Activated CD4-positive, alpha-beta T cell treated with anti-CD3 and anti-CD28 coated beads, Interleukin-2, Interleukin-6, amounts not matched to agents 100 ng/mL and 50 ng/mL, durations not matched to agents 16 hours and 8 hours (primary cell): ENCODE measurements around the gene CDK13.
A peak's percentile ranks its signal among the peaks of the same experiment; 100 is the strongest.

Experiments used
- DNase-seq: peaks from one replicate; pipeline ENCODE4 v3.0.0-alpha.2; 2020

CDK13 gene

DNA sequence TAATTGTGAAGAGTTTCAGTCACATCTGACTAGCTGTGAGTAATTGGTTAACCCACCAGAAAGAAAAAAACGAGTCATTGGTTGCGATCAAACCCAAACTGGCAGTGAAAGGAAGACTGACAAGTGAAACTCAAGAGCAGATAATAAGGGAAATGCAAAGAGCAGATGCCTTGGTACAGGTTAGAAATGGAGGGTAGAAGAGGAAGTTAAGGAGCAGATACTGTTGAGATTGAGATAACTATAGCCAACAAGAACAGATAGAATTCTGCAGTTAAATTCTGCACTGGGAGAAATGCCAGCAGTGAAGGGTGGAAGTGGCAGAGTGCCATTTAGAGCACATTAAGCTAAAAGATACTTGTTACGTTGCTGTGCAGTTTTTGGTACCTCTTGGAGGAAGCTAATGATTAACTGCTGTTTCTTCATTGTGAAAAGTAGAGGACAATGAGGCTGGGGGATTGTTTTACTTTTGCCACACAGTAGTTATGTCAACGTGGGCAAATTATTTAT is 65.8 kb downstream of the CDK13 start:
- DNase-seq = peak; percentile 47

DNA sequence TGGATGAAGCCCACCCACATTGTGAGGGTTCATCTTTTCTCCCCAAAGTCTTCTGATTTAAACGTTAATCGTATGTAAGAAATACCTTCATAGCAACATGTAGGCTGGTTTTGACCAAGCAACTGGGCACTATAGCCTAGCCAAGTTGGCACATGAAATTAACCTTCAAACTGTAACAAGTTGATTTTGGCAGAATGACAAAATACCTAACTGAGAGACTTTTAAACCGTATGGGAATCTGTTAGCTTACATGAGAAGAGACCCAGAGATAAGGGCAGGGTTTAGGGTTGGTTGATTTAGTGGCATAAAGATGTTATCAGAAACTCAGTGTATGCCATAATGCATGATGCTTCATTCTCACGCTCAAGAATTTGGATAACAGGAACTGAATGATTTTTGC is 69.5 kb downstream of the CDK13 start:
- no peak for DNase-seq

DNA sequence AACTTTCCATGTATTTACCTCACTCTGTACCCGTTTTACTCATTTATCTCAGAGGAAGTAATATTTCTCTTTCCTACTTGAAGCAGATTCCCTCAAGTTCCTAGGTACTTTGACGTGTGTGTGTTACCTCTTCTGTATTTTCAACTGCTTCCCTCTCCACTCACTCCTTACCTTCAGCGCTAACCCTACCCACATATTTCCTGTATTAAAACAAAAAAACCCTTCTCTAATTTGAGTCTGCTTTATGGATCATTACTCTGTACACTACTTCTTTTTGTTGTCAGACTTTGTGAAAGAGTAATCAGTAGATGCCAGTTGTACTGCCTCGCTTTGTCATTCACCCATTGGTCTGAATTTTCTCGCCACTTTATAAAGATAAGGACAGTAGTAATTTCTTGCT is 74.0 kb downstream of the CDK13 start:
- no peak for DNase-seq

DNA sequence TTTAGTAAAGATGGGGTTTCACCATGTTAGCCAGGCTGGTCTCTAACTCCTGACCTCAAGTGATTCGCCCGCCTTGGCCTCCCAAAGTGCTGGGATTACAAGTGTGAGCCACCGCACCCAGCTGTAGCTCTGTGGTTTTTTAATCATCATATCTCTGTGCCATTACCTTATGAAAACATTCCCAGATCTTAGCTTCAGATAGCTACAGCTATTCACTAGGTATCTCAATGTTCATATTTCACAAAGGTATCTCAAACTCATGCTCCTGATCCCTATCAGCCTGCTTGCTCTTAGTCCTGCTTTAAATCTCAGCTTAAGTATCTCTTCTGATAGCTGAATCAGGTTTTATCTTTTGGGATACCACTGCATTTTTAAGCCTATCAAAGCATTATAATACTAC is 74.8 kb downstream of the CDK13 start:
- DNase-seq = no peak

DNA sequence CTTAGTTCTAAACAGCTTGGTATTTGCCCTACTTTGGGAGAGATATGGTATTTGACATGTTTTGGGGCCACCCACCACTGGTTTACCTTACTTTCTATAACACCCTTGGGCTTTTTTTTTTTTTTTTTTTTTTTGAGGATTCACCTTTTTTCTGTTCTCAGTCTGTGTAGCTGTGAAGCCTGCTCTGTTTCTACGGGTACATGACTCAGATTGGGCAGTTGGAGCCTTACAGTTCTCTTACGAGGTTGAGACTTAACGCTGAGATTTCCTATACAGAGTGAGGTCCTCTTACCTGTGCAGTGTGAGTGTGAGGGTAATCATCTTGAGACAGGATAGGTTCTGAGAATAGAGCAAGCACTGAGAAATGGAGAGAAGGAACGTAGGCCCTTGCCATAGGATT is 77.5 kb downstream of the CDK13 start:
- DNase-seq = no peak

DNA sequence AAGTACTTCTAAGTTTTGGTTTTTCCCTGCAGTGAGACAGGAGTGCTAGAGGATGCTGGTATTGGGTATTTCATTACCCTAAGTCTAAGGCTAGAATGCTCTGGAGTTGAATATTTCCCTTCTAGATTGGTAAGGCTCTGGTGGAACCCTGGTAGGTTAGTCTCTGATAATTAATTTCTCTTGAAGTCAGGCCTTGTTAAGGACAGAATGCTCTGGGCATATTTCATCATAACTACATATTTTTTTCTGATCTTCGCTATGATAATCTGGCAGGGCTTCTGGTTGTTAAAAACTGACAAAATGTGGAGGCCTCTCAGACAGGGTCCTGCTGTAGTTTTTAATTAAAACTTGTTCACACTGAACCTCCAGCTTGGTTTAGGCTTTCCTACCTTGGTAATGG is 83.8 kb downstream of the CDK13 start:
- DNase-seq = no peak

DNA sequence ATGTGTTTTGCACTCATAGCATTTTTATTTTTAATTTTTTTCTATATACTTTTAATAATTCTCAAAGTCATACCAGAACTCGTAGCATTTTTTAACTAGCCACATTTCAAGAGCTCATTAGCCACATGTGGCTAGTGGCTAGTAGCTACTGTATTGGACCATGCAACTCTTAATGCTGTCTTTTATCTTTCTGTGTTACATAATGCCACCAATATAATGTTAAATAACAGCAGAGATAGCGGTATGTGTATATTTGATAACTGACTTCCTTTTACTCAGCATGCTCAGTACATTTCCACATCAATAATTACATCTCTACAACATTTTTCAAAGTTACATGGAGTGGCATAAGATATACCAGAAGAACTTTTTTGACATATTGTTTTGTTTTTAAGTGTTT is 91.4 kb downstream of the CDK13 start:
- DNase-seq = no peak

DNA sequence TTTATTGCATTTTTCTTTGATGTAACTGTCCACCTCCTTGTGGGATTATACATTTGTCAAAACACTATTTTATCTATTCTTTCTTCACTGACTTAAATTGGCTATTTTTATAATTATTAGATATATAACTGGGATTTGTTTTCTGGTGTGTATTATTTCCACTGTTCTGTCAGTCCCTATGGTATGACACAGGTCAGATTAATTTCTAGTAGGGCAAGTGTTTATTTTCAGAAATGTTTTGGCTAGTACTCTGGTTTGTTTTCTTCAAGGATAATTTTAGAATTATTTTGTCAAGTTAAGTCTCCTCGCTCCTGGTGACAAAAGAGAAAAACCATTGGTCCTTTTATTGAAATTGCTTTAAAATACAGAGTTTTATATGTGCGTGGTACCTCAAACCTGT is 93.1 kb downstream of the CDK13 start:
- DNase-seq = no peak

DNA sequence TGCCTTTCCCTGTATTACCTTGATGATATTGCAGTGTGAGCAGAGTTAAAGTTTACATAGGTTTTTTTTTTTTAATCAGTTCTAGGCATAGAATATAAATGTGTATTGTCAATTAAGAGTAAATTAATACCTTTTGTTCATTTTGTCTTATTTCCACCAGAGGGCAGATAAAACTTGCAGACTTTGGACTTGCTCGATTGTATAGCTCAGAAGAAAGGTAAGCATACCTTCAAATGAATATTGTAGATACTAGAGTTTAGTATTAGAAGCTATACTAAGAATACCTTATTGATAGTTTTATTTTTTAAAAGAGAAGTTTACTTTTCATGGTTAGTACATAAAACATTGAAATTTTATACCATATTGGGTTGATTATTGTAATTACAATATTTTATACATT is 97.6 kb downstream of the CDK13 start:
- DNase-seq = no peak

DNA sequence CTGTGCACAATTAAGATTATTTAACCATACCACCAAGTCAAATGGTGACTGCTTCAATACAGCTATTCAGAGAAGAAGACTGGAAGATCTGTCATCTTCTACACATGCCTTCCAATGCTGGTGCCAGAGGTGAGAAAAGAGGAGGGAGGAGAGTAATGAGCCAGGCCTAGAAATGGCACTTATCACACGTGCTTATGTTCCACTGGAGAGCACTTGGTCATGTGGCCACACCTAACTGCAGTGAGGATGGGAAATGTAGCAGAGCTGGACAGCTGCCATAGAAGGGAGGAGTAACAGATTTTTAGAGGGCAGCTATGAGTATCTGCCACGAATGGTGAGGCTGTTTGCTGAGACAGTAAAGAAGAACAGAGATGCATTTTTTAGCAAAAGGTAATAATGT is 107.2 kb downstream of the CDK13 start:
- DNase-seq = no peak

DNA sequence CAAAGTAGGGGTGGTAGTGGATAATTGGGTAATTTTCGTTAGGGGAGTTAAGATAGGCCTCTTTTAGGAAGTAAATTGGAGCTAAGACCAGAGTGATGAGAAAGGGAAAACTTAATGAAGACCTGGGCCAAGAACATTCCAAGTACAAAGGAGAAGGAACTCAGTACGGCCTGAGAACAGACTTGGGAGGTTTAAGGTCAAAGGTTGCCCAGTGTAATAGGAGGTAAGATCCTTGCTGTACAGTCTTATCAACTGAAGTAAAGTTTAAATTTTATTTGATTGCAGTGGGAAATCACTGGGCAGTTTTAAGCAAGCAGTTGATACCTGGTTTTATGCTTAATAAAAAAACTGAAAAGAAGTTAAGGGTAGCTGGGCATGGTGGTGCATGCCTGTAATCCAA is 108.0 kb downstream of the CDK13 start:
- no peak for DNase-seq

DNA sequence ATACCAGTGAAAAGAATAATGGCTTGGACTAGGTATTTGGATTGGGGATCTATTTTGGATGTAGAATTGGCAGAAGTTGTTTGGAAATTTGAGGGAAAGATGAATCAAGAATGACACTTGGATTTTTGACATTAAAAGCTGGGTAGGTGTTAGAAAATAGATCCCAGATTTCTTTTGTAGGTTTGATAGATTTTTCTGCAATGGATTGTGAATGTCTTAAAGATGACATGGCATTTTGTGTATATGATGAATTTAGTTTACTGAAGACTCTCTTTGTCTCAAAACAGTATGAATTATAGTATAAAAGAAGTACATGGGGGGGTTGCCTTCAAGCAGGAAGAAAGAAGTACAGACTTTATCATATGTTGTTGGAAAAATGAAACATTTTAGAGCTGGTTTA is 108.6 kb downstream of the CDK13 start:
- DNase-seq = no peak

DNA sequence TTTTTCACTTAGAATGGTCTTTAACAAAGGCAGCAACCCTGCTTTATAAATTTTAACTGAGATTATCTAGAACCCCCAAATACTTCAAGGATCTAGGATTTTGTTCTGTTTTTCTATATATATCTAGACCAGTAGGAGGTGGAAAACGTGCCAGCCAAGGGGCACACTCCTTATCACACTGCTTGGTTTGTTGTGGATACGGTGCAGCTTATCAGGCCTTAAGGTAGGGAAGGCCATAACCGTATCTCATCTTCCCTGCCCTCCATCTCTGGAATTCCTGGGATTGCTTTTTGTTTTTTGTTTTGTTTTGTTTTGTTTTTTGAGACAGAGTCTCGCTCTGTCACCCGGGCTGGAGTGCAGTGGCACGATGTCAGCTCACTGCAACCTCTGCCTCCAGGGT is 109.0 kb downstream of the CDK13 start:
- DNase-seq = no peak

DNA sequence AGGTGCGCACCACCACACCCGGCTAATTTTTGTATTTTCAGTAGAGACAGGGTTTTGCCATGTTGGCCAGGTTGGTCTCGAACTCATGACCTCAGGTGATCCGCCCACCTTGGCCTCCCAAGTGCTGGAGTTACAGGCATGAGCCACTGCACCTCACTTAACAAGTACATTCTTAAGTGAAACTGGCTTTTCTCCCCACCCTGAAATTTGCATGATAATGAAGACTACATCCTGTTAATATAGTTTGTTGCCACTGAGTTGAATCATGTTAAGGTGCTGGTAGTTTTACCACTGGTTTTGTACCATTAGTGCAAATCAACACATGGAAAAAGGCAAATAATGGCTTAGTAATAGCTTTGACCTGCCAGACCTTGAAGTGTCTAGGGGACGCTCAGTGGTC is 122.2 kb downstream of the CDK13 start:
- DNase-seq = no peak

DNA sequence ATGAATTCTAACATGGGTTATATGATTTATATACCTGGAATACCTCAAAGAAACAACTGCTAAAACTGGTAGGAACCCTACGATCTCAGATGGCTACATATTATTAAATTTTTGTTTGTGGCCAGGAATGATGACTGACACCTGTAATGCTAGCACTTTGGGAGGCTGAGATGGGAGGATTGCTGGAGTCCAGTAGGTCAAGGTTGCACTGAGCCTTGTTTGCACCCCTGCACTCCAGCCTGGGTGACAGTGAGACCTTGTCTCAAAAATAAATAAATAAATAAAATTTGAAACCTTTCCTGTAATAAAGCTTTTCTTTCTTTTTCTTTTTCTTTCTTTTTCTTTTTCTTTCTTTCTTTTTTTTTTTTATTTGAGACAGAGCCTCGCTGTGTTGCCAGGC is 123.2 kb downstream of the CDK13 start:
- DNase-seq = no peak

DNA sequence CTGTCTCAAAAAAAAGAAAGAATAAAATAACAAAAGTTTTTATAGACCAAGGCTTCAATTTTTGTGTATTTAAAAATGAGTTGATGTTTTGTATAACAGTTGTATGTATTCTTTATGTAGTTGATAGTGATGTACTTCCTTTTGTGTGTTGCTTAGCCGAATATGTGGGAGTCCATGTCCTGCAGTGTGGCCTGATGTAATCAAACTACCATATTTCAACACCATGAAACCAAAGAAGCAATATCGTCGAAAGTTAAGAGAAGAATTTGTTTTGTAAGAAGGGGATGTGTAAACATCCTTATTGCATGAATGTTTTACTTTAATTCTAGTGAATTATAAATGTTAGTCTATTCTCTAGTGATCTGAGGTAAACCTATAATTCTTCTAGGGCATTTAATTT is 127.8 kb downstream of the CDK13 start:
- no peak for DNase-seq

DNA sequence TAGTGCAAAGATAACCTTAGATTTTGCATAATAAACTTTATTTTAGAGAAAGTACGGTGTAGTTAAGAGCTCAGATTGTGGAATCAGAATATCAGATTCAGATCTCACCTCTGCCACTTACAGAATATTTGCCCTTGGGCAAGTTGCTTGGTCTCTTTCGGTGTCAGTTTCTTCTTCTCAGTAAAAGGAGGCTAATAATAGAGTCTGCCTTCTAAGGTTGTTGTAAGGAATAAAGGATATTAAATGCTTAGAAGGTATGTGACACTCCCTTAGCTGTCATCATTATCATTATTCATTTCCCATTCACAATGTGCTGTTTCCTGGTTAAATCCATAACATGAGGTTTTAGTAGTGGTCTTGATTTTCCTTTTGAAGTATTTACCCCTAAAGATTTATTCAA is 142.1 kb downstream of the CDK13 start:
- no peak for DNase-seq

DNA sequence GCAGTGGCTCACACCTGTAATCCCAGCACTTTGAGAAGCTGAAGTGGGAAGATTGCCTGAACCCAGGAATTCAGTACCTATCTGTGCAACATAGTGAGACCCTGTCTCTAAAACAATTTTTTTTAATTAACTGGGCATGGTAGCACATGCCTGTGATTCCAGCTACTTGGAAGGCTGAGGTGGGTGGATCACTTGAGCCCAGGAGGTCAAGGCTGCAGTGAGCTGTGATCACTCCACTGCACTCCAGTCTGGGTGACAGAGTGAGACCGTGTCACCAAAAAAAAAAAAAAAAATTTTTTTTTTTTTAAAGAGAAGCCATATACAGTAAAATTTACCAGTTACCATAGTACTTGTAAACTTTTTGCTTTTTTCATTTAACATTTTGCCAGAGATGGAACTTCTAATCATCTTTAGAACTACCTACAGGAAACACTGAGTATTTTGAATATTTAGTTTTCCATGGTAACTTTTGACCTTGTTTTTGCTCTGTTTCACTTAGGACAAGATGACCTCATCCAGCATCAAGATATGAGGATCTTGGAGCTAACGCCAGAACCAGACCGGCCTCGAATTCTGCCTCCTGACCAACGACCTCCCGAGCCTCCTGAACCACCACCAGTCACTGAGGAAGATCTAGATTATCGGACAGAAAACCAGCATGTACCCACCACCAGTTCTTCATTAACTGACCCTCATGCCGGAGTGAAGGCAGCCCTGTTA is 143.7 kb downstream of the CDK13 start:
- DNase-seq = no peak

DNA sequence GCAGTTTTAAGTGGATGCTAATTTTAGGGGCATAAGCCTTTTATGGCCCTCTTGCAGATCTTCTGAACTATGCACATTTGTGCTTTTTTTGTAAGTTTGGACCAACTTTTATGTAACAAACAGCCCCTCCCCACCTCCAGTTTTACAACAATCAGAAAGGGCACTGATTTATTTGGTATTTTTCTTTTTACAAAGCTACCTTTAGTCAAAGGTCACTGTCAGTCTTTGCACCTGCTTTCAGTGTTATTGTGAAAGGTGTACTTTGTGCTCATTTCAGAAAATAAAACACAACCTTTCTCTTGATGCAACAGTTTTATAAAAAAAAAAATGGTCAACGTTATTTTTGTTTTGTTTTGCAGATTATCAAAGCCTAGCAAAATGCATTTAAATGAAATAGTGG is 145.2 kb downstream of the CDK13 start:
- DNase-seq = no peak

DNA sequence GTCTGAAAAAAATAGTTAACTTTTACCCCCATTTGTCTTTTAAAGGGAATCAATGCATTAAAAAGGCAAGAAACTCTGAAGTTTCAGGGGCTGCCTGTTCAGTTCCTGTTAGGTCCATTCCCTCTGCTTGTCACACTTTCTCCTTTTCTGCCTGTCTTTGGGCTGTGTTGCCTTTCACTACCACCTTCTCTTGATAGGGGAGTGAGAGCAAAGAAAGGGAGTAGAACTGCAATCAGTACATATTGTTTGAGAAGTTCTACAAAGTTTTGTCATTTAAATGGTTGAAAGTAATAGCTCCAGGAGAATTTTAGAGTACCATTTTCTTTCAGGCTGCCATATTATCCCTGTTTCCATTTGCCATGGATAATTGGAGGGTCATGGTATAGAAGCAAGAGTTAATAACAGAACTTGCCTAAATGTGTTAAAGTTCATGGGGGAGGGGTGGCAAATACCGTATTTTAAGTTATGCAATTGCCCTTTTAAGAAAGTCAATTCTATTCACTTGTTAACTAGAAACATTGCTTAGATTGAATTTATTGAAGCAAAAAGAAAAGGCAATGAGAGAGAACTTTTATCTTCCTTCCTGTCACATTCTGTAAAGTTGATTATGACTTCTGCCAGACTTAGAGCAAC is 145.8 kb downstream of the CDK13 start:
- no peak for DNase-seq

DNA sequence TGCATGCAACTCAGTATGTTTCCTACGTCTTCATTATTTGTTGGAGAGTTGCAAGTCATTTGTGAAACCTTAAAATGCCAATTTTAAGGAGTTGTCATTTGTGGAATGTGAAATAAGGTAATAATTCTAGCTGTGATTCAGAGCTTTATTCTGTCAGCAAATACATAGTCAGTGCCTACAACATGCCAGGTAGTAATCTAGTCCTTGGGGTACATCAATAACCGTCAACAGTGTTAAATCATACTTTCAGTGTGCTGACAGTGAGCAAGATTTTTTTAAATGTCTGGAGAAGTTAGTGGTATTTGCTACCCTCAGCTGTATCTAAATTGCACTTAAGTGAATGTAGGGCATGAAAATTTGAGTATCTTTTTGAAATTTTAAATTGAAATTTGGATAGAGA is 147.7 kb downstream of the CDK13 start:
- no peak for DNase-seq

DNA sequence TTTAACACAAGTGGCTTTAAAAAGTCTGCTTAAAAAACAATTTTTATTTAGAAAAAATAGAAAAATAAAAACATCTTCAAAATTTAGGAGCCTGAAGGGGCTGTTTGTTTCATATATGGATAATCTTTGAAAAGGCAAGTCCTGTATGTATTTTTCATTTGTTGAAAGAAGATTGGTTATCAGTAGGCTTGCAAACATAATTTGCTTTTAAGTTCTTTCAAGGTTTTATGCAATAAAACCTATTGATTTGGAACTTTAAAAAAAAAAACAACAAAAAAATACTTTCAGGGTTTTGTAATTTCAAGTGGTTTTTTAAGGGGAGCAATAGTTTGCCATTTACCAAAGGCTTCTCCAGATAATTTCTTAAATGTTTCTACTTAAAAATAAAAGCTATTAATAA is 148.8 kb downstream of the CDK13 start:
- no peak for DNase-seq

DNA sequence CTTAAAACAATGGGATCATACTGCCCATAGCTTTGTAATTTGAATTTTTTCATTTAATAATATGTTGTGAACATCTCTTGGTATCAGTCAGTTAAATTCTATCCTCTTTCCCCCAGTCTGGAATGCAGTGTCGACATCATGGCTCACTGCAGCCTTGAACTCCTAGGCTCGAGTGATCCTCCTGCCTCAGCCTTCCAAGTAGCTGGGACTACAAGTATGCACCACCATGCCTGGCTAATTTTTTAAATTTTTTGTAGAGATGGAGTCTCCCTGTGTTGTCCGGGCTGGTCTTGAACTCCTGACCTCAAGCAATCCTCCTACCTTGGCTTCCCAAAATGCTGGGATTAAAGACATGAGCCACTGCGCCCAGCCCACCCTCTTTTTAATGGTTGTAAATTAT is 149.8 kb downstream of the CDK13 start:
- no peak for DNase-seq

DNA sequence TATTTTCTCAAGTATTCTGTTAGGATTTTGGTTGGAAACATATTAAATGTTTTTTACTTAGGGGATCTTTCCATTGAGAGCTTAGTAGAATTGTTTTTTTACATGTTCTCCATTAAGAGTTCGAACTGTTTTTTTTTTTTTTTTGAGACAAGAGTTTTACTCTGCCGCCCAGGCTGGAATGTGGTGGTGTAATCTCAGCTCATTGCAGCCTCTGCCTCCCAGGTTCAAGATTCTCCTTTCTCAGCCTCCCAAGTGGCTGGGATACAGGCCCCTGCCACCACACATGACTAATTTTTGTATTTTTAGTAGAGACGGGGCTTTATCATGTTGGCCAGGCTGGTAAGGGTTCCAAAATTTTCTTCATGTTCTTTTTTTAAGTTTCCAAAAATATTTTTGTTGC is 151.1 kb downstream of the CDK13 start:
- DNase-seq = no peak

DNA sequence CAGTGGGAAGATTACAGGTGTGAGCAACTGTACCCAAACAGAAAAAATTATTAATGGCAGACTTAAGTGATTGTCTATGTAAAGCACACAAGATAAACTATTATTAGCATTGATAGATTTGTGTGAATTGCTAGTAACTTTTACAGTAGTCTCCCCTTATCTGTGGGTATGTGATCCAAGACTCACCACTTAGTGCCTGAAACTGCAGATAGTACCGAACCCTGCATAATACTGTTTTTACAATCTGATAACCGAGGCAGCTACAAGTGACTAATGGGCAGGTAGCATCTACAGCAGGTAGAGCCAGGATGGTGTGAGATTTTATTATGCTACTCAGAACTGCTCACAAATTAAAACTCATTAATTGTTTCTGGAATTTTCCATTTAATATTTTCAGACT is 152.8 kb downstream of the CDK13 start:
- DNase-seq = no peak
